Measurements from ENCODE around the gene SETD2.

The SETD2 gene

GRCh38 chr3:46968783-46969428 lies 195.0 kb downstream of the SETD2 start:
- TF ChIP-seq ZNF274 (IDR thresholded peaks at IDR 0.05; ENCODE audit: low read depth, low read length): no peak
- no peak overlapping the region for H3K4me3 ChIP-seq (ENCODE audit: low read length)

GRCh38 chr3:46966811-46967210 lies 197.1 kb downstream of the SETD2 start:
- no peak for TF ChIP-seq ZNF274 (IDR thresholded peaks at IDR 0.05; ENCODE audit: low read depth, low read length)
- no peak overlapping the region for H3K4me3 ChIP-seq (ENCODE audit: low read length)

All from GM08714 (cell line).